Epidermal melanocyte (primary cell): Measurements from ENCODE around the gene ERFE.
"Not testable (repeated sequence)": the region's sequence is repeated elsewhere in the genome, so short reads cannot be mapped to it uniquely, and the experiment has no call there.

Experiments
- DNase-seq: peaks from one replicate; pipeline ENCODE4 v3.0.0; 2011; ENCODE audit warnings: low spot score; ENCODE audit not compliant: insufficient read length

Gene ERFE

GRCh38 chr2:238158509-238159070 is at the start of gene ERFE:
ERFE (plus strand) TSS chr2:238158970; CDS start chr2:238159008, 38 bp downstream.
- peak; percentile 78 for DNase-seq

GRCh38 chr2:238113611-238114010 is 45.2 kb upstream of the ERFE start:
- no peak for DNase-seq

GRCh38 chr2:238114331-238114841 is 44.4 kb upstream of the ERFE start:
- DNase-seq = no peak

- no peak for DNase-seq
Measured at GRCh38 chr2:238114851-238115660, 43.7 kb upstream of the ERFE start.

GRCh38 chr2:238115709-238116108 is 43.1 kb upstream of the ERFE start:
- DNase-seq = not testable (repeated sequence)

- DNase-seq = no peak
Measured at GRCh38 chr2:238116298-238117198, 42.2 kb upstream of the ERFE start.

GRCh38 chr2:238117199-238118154 is 41.3 kb upstream of the ERFE start:
- DNase-seq = no peak

GRCh38 chr2:238119756-238120462 is 38.9 kb upstream of the ERFE start:
- DNase-seq = no peak

GRCh38 chr2:238120463-238121298 is 38.1 kb upstream of the ERFE start:
- no peak for DNase-seq

- no peak for DNase-seq
Measured at GRCh38 chr2:238121511-238122286, 37.1 kb upstream of the ERFE start.

GRCh38 chr2:238122287-238123217 is 36.2 kb upstream of the ERFE start:
- DNase-seq = no peak

GRCh38 chr2:238123218-238123971 is 35.4 kb upstream of the ERFE start:
- no peak for DNase-seq

- DNase-seq = no peak
Measured at GRCh38 chr2:238123991-238124470, 34.7 kb upstream of the ERFE start.

GRCh38 chr2:238124488-238125126 is 34.2 kb upstream of the ERFE start:
- DNase-seq = no peak

GRCh38 chr2:238125127-238125885 is 33.5 kb upstream of the ERFE start:
- DNase-seq = no peak
